Body of pancreas (tissue), 4 donors: Measurements from ENCODE around the gene NTRK2.

Source experiments
- POLR2A ChIP-seq, 3 donors: fragments of 450-650 bp; IDR thresholded peaks; one replicate each; pipeline ENCODE4 v1.6.1; 2016; ENCODE audit warnings: antibody characterized with exemption in 3 of 3, mild to moderate bottlenecking in 2 of 3
- TF ChIP-seq, protein P1 (sequence below), 7 experiments: fragments of 450-650 bp in 4 of 7; fragments of 200-600 bp in 3 of 7; sonication (generic) in 3 of 7; IDR thresholded peaks; one replicate each; pipeline ENCODE4 v1.5.1; 2016 to 2019; ENCODE audit warnings: antibody characterized with exemption in 7 of 7

DNA sequence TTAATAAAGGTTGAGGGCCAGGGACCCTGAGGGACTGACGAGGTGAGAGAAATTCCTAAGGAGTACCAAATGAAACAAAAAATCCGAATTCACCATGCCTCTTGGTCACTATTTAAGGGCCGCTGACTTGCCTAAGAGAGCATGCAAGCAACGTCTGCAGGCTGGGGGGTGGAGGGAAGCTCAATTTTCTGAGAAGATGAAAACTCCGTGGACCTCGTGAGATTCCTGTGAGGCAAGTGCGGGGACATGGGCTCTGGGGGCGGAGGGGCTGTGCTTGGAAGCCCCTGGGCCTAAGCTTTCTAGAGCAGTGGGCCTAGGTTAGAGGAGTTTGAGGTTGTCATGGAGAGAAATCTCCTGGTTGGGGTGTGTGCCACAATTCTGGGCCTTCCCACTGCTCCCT is 27.5 kb downstream of the NTRK2 start:
- TF ChIP-seq POLR2A (IDR thresholded peaks at IDR 0.05), result no peak
- TF ChIP-seq, protein P1, sequence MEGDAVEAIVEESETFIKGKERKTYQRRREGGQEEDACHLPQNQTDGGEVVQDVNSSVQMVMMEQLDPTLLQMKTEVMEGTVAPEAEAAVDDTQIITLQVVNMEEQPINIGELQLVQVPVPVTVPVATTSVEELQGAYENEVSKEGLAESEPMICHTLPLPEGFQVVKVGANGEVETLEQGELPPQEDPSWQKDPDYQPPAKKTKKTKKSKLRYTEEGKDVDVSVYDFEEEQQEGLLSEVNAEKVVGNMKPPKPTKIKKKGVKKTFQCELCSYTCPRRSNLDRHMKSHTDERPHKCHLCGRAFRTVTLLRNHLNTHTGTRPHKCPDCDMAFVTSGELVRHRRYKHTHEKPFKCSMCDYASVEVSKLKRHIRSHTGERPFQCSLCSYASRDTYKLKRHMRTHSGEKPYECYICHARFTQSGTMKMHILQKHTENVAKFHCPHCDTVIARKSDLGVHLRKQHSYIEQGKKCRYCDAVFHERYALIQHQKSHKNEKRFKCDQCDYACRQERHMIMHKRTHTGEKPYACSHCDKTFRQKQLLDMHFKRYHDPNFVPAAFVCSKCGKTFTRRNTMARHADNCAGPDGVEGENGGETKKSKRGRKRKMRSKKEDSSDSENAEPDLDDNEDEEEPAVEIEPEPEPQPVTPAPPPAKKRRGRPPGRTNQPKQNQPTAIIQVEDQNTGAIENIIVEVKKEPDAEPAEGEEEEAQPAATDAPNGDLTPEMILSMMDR (IDR thresholded peaks at IDR 0.05), result no peak
